Forelimb muscle (tissue), 1 donor: Measurements from ENCODE around the gene TBL2. TPM values are rescaled to one million over a fixed set of nuclear protein-coding genes. Genes with fewer than 3 reads are reported as not detected.
A peak's percentile ranks its signal among the peaks of the same experiment; 100 is the strongest.
"Not testable (repeated sequence)": the region's sequence is repeated elsewhere in the genome, so short reads cannot be mapped to it uniquely, and the experiment has no call there.

Experiments used
- DNase-seq: peaks from one replicate; pipeline ENCODE4 v3.0.0-alpha.2; 2013; ENCODE audit warnings: low read depth
- polyA plus RNA-seq: library from polyadenylated mRNA; unstranded; fragments of 120-200 nt; gene quantifications from one replicate; pipeline ENCODE4 v1.2.1, GENCODE V29; 2013; ENCODE audit not compliant: insufficient read length

TBL2 gene
- polyA plus RNA-seq, 1 donor = 23.5 TPM

DNA sequence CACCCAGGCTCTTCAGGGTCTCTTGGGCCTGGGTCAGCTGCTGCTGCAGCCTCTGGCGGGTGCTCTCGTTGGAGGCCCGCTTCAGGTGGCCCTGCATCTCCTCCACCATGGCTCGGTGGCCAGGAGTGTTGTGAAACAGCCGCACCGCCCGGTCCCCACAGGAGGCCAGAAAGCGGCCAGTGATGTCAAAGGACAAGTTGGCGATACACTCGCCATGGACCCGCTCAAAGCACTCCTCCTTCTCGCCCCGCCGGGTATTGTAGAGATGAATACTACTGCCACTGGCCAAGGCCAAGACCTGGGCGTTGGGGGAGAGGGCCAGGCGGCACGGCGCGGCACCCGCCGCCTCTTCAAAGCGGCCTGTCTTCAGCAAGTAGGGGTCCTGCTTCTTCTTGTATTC lies 7.9 kb downstream of the TBL2 start:
- DNase-seq = no peak

DNA sequence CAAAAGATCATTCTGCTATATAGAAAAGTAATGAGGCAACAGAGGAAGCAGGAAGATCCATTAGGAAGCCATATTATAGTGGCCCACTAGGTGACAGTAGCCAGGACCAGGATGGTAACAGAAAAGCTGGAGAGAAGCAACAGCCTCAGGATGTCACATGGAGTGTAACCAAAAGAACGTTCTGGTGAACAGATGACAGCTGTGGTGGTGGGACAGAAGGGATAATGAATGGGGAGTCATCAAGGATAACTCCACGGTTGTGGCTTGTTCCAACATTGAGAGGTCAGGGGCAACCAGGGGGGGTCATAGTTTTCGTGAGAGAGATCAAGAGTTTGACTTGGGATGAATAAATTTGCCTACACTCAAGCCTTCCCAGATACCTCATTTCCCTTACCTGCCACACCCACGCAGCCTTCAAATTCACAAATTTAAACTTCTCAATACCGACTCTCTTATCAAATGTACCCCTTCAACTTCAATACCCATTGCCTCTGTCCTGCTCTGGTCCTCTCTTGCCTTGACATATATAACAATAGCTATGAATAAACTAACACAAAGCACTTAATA lies 9.3 kb downstream of the TBL2 start:
- no peak for DNase-seq

DNA sequence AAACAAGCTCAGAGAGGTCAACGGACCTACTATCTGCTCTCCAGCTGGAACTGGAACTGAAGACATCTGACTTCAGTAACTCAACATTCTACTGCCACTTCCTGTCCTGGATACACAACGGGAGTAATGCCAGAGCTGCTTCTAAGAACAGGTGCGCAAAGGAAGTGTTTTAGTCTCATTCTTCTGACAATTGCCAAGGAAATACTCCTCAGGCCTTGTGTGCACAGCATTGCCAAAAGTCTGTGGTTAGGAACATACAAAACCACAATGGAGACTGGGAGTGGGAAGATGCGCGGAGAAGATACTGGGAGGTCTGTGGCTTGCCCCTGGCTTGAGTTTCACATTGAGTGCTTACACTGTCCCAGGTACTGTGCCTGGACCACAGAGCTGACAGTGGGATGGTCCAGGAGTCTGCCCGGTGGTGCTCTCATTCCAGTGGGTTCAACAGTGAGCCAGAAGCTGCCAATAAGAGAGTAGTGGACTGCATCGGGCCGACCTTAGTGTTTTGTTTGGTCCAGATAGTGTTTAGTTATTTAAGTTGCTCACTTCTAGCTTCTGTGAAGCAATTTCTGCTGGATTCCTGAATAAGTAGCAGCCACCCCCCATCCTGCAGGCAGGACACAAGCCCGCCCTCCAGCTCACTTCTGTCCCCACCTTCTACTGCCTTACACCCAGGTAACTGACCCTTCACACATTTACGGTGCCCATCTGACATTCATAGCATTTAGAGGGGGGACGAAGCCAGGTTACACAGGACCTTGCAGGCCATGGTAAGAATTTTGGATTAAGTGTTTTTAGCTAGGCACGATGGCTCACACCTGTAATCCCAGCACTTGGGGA lies 10.3 kb downstream of the TBL2 start:
- no peak for DNase-seq

DNA sequence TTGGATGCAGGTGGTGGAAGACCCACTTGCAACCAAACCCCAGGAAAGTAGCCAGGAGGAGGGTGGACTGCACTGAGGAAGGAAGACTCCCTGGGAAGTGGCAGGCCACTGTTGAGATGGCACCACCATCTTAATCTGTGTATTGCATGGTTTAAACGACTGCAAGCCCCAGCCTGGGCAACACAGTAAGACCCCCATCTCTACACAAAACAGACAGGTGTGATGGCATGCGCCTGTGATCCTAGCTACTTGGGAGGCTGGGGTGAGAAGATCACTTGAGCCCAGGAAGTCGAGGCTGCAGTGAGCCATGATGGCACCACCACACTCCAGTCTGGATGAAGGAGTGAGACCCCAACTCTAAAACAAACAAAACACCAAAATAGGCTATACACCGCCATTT lies 11.2 kb downstream of the TBL2 start:
- no peak for DNase-seq

DNA sequence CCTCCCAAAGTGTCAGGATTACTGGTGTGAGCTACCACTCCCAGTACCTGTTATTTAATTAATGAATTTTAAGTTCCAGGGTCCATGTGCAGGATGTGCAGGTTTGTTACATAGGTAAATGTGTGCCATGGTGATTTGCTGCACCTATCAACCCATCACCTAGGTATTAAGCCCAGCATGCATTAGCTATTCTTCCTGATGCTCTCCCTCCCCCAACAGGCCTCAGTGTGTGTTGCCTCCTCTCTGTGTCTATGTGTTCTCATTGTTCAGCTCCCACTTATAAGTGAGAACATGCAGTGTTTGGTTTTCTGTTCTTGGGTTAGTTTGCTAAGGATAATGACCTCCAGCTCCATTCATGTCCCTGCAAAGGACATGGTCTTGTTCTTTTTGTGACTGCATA lies 11.9 kb downstream of the TBL2 start:
- DNase-seq = not testable (repeated sequence)

DNA sequence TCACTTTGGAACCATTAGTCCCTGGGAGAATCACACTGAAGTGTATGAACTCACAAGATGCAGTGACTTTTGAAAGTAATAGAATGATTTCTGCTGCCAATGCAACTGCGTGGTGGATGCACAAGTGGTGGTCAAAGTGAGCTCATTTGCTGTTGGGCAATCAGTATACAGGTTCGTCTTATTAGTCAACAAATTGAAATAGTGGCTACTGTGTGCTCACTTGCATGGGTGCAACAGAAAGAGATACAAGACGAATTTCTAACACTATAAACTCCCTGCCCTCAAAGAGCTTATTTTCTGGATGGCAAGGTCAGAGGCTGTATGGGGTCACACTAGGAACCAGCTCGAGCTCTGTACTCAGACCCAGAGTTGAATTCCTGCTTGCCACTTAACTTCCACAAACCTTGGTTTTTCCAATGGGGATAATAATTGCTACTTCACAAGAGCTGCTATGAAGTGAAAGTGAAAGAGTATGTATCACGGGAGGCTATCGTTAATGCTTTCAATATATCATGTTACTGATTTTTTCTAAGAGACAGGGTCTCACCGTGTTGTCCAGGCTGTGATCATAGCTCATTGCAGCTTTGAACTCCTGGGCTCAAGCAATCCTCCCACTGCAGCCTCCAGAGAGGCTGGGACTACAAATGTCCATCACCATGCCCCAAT lies 12.6 kb downstream of the TBL2 start:
- DNase-seq = no peak

DNA sequence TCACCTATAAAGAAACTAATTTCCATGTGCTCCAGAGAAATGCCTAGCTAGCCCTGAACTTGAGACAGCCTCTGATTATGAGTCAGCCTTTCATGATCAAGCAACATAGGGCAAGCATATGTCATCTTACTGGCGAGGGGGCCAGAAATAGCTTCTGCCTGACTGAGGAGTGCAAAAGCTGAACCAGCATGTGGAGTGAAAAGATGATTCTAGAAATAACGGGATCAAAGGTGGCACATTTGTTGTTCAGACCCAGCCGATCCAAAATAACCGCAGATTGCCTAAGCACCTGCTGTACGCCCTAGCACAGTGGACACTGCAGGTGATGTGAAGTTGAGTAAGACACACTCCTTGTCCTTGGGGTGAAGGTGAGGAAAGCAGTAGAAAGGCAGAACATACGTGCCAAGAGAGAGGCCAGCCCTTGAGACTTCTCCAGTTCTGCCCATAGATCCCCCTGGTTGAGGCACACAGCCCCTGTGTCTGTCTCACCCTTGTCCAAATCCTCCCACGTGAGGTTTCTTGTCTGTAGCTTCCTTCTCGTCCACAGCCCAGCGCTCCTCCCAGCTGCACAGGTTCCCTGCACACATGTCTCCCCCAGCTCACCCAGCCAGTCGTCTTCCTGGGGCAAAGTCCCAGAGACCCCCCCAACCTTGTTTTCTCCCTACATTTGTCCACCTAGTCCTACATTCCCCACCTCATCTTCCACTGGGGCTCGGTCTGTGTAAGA lies 18.1 kb downstream of the TBL2 start:
- no peak for DNase-seq

DNA sequence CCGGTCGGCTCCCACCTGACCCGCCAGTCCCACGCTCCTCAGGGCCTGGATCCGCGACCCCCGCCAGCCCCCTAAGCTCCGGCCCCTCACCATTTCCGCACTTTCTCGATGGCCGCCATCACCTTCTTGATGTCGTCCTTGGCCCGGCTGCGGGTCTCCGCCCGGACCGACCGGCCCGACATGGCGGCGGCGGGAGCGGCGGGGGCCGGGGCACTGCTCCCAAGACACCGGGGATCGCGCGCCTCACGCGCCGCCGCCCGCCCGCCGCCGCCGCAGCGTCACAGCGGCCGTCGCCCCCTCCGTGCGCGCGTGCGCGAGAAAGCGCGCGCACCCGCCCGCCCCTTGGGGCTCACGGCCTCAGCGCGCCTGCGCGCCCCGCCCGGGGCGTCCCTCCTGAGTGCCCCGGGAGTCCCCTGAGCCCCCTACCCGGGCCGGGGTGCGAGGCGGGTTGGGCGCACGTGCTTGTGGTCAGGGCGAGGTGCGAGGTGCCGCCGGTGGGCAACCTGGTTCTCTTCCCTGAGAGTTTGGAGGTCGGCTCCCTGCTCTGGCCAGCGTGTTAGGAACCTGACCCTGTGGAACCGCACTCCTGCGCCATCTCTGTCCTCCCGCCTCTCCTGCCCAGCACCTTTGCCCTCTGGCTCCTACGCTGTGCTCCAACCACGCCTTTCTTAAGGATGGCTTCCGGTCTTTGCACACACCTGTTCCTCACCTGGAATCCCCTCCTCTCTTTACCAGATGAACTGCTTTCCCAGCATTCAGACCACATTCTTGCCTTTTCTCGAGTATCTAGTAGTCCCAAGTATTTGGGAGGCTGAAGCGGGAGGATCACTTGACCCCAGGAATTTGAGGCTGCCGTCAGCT lies 20.8 kb downstream of the TBL2 start, which contains the start of gene BCL7B:
Gene BCL7B (minus strand): TSS at position 294 of the 861 bp plus-strand sequence. CDS start 112 bp downstream, at position 182.
- DNase-seq = no peak

DNA sequence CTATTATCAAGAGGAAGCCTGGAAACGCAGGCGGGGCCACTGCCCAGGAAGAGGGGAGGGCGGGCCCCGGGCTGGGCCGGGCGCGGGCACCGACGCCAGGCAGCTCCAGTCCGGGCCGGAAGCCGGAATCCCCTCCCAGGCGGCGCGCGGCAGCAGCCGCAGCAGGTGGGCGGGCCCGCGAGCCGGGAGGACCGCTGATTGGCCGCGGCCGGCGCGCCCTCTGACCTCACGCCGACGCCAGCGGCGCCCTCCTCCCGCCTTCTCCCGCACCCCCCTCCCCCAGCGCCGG lies 21.3 kb downstream of the TBL2 start:
- peak; percentile 65 for DNase-seq

DNA sequence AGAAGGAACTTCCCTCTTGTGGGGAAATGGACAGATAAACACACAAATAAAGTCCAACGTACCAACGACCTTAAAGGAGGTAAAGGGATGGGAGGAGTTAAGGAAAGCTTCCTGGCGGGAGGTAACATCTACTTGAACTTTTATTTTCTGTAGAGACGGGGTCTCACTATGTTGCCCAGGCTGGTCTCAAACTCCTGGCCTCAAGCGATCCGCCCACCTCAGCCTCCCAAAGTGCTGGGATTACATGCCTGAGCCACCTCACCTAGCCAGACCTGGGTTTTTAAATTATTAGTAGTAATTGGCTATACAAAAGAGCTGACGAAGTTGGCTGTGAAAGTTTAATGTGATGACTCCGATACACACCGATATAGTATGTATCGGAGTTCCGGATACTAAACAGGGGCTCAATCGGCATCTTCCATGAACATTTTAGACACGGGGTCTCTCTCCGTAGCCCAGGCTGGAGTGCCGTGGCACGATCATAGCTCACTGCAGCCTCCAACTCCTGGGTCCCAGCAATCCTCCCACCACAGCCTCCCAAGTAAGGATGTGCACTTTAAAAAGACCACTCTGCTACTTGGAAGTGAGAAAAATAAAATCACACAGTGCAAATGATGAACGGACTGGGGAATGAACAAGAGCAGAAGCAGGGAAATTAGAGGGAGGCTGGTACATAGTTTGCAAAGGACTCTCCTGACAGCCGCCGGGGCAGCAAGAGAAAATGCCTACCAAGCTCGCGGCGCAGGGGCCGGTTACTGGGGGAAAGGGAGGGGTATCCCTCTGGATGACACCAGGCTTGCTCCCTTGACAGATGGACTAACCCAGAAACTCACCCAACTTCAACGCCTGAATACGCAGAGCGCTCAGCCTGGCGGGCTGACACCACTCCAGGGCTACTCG lies 21.9 kb downstream of the TBL2 start:
- no peak for DNase-seq

DNA sequence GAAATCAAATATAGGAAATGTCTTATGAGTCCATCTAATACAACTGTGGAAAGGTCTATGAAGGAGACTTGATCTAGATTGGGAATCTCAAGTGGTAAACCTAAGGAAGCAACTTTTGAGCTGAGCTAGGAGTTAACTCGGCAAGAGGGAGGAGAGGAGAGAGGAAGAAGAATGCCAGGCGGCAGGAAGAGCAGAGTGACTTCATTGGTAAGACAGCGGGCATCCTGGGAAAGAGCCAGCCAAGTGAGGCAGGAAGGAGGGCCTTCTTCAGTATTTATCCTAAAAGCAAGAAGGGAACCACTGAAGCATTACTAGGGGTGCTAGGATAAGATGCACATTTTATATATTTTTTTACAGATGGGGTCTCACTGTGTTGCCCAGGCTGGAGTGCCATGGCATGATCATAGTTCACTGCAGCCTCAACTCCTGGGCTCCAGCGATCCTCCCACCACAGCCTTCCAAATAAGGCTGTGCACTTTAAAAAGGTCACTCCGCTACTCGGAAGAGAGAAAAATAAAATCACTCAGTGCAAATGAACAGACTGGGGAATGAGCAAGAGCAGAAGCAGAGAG lies 22.9 kb downstream of the TBL2 start:
- no peak for DNase-seq

DNA sequence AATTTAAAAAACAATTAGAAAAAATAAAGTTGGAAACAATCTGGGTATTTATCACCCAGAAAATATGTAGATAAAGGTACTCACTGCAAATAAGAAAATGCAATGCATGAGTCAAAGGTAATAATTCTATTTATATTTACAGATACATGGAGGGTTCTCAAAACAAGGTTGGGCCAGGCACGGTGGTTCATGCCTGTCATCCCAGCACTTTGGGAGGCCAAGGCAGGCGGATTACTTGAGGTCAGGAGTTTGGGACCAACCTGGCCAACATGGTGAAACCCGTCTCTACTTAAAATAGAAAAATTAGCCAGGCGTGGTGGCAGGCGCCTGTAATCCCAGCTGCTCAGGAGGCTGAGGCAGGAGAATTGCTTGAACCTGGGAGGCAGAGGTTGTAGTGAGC lies 28.3 kb downstream of the TBL2 start:
- not testable (repeated sequence) for DNase-seq

DNA sequence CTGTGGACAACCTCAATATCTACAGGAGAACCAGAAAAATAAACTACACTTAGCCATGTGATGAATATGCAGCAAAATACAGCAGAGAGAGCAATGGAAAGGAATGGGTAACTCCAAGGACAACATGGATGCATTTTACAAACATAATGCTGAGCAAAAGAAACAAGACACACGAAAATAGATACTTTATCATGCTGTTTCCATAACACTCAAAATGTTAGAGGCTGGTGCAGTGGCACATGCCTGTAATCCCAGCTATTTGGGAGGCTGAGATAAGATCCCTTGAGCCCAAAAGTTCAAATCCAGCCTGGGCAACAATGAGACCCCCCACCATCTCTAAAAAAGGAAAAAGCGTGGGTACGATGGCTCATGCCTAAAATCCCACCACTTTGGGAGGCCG lies 29.2 kb downstream of the TBL2 start:
- DNase-seq = no peak

DNA sequence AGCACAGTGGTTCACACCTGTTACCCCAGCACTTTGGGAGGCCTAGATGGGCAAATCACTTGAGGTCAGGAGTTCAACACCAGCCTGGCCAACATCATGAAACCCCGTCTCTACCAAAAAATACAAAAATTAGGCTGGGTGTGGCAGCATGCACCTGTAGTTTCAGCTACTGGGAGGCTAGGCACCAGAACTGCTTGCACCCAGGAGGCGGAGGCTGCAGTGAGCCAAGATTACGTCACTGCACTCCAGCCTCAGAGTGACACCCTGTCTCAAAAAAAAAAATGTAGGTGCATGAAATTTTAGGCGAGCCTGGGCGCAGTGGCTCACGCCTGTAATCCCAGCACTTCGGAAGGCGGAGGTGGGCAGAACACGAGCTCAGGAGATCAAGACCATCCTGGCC lies 30.5 kb downstream of the TBL2 start:
- DNase-seq = no peak

DNA sequence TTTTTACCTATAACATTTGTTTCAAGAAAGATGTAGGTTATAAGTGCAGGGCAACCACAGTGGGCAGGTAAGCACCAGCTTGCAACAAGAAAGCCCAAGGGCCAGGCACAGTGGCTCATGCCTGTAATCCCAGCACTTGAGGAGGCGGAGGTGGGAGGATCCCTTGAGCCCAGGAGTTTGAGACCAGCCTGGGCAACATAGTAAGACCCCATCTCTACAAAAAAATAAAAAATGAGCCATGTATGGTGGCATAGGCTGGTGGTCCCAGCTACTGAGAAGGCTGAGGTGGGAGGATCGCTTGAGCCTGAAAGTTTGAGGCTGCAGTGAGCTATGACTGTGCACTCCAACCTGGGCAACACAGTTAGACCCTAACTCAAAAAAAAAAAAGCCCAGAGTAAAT lies 33.7 kb downstream of the TBL2 start:
- no peak for DNase-seq

DNA sequence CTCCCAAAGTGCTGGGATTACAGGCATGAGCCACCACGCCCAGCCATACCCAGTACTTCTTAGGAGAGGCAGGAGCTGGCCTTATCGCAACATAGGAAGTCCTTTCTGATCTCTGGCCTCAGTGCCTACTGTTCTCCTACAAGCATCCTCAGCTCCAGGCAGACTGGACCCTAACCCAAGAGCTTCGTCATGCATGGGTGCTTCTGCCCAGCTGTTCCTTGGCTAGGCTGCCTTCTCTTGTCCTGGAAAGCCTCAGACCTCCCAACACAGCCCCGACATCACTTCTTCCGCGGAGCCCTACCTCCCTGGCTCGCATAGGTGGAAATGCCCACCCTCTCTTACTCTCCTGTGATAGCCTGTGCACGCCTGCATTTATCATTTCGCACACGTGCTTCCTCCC lies 36.7 kb downstream of the TBL2 start:
- no peak for DNase-seq

DNA sequence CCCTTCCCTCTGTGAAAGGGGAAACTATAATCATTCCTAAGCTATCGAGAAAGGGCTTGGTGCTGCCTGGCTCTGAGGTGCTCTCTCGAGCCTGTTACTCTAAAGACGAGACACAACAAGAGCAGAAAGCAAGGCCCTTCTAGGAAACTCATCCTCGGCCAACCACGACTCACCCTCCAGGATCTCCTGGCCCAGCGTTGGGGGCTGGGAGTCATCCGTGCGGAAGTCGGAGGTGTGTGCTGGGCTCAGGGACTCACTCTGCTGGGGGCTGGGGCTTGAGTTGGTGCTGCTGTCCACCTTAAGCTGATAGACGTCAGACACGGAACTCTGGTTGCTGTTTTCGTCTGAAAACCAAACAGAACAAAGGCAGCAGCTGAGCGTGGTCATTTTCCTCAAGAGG lies 38.7 kb downstream of the TBL2 start:
- no peak for DNase-seq

DNA sequence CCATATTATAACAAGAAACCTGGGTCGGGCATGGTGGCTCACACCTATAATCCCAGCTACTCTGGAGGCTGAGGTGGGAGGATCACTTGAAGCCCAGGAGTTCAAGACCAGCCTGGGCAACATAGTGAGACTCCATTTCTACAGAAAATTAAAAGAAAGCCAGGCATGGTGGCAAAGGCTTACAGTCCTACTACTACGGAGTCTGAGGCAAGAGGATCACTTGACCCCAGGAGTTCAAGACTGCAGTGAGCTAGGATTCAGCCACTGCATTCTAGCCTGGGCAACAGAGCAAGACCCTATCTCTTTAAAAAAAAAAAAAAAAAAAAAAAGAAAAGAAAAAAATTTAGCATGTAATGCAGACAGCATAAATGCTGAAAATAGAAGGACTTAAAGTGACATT lies 39.9 kb downstream of the TBL2 start:
- DNase-seq = not testable (repeated sequence)

DNA sequence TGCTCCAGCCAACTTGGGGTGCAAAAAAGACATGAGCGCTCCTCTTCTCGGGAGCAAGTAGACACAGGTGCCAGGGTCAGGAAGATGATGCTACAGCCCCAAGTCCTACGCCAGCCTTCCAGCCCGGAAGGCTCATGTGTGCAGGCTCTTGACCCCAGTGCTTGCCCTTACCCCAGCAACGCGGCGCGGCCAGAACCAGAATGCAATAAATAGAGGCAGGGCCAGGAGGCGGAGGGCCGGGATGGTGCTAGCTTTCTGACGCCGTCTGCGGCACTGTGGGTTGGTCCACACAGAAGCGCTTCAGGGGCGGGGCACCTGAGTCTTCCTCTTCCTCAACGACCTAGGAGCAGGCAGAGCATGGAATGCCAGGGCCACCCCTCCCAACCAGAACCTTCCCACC lies 41.3 kb downstream of the TBL2 start:
- DNase-seq = no peak

DNA sequence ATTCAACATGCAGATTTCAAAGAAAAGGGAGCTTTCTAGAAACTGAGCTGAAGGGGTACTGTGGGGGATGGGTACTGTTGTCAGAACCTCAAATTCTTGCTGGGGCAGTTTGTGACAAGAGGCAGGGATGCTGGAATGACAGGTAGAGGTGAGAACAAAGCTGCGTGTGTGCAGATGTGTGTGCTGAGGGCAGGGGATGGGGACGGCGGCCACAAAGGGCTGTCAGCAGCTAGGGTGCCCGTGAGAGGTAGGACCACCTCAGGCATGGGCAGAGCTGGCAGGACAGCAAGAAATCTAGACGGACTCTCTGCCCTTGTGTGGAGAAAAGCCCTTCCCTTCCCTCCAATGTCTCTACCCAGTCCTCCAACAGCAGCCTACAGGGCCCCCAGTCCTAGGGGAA lies 41.9 kb downstream of the TBL2 start:
- DNase-seq = no peak
